Measurements from ENCODE around the gene STRN. TPM values are rescaled to one million over a fixed set of nuclear protein-coding genes. Genes with fewer than 3 reads are reported as not detected.

Gene STRN
- total and polyA plus RNA-seq, 10 of the 15 experiments (the other 5 are each of a cell fraction or from before 2014, with no cell fraction given): 1.00 to 19.2 (median 9.1) TPM

- BruUV-seq (replicated peaks): no TSS peak
- Histone ChIP-seq H3K4me3 (no peak overlapping the region), H3K9ac (ENCODE audit: control insufficient read depth, insufficient read depth, low read length) (no peak overlapping the region), H3K9me3 (replicated peaks; ENCODE audit: control insufficient read depth, insufficient read depth, low read length) (no peaks in the 10 kb centered on the region), H3K4me2 (ENCODE audit: control insufficient read depth, insufficient read depth) (no peak overlapping the region), H3K27ac (ENCODE audit: control insufficient read depth, insufficient read depth) (no peak overlapping the region), H3K36me3 (ENCODE audit: control insufficient read depth in 2 of 2, insufficient read depth in 2 of 2, low read length in 1 of 2) (no peaks in the 10 kb centered on the region; a peak in 1 of 4 replicates), H2AFZ (ENCODE audit: control insufficient read depth, low read depth, low read length) (no peak overlapping the region; the same call in 1 of the 2 replicates), H3K79me2 (ENCODE audit: control insufficient read depth, insufficient read depth, low read length) (peaks cover 20% of the 10 kb centered on the region), H4K20me1 (ENCODE audit: control insufficient read depth, insufficient read depth) (no peaks in the 10 kb centered on the region), H3K27me3 (replicated peaks in 1 of 2; ENCODE audit: control insufficient read depth in 2 of 2, insufficient read depth in 2 of 2, low read length in 1 of 2) (no peaks in the 10 kb centered on the region), H3K4me1 (ENCODE audit: control insufficient read depth, insufficient read depth, low read length) (peaks cover 7% of the 10 kb centered on the region)
- ChIA-PET RAD21 (ENCODE audit: unreplicated experiment) (no interaction called here), CTCF (interaction anchor here (0.6 to 1.0 kb wide), 2 partner anchors 116 to 280 kb away, joined by 3 to 4 read pairs; no protein-coding TSS in a partner anchor), POLR2A (no interaction called here), SMC1A (ENCODE audit: uncharacterized antibody, unreplicated experiment) (no interaction called here)
- DNase-seq (ENCODE audit: low read depth, low spot score) (no peak), ATAC-seq (peak; percentile 27; the same call in 1 of the 3 replicates), FAIRE-seq (no peak)
- 74% methylated on average over 6 of the region's 6 CpGs for WGBS (ENCODE audit: insufficient coverage, insufficient replicate concordance, low lambda C conversion rate, missing lambda C conversion rate)
- intact Hi-C loops (cut with micrococcal nuclease; ENCODE audit: unreplicated experiment): no loop called here
- no peak for TF ChIP-seq TBL1XR1 (IDR thresholded peaks at IDR 0.05; ENCODE audit: low read depth, low read length)
- TF ChIP-seq GATAD2B (conservative IDR thresholded peaks at IDR 0.05; ENCODE audit: low read depth): no peak
- no peak for TF ChIP-seq NFYA (IDR thresholded peaks at IDR 0.05; ENCODE audit: borderline replicate concordance, low read depth, low read length)
- no peak for TF ChIP-seq ATF3 (IDR thresholded peaks at IDR 0.05; ENCODE audit: borderline replicate concordance, extremely low read depth, low read depth, low read length)
- TF ChIP-seq MTA2 (IDR thresholded peaks at IDR 0.05; ENCODE audit: low read depth): no peak
- no peak for TF ChIP-seq FOXK2 (IDR thresholded peaks at IDR 0.05)
- no peak for TF ChIP-seq ZNF207 (IDR thresholded peaks at IDR 0.05; ENCODE audit: borderline replicate concordance)
- TF ChIP-seq E2F8 (IDR thresholded peaks at IDR 0.05; ENCODE audit: low read depth, partially characterized antibody): no peak
- no peak for TF ChIP-seq RELA (IDR thresholded peaks at IDR 0.05; ENCODE audit: borderline replicate concordance, partially characterized antibody)
- no peak for TF ChIP-seq USF1 (IDR thresholded peaks at IDR 0.05; ENCODE audit: borderline replicate concordance, extremely low read length, insufficient read depth, low read depth, low read length)
- TF ChIP-seq EP300 (IDR thresholded peaks at IDR 0.05; ENCODE audit: borderline replicate concordance in 1 of 2, control insufficient read depth in 1 of 2, low read depth in 2 of 2, low read length in 2 of 2): no peak
- in situ Hi-C loops (cut with MboI): no loop called here
These were observed 11.2 kb downstream of the STRN start for GRCh38 chr2:36954977-36955607.

All from GM12878 (cell line).